ENCODE measurements around the gene NR5A1.

The NR5A1 gene

GRCh38 chr9:124506931-124507879 is at the start of gene NR5A1:
NR5A1 (minus strand) TSS chr9:124507399; CDS start chr9:124503395, 4,004 bp downstream.
- TF ChIP-seq GATA2 (IDR thresholded peaks at IDR 0.05; ENCODE audit: low read depth, low read length) (no peak), GATA3 (IDR thresholded peaks at IDR 0.05; ENCODE audit: low read depth, low read length) (no peak)

GRCh38 chr9:124555043-124555442 is 47.8 kb upstream of the NR5A1 start:
- TF ChIP-seq GATA3 (IDR thresholded peaks at IDR 0.05; ENCODE audit: low read depth, low read length), result no peak
- no peak for TF ChIP-seq GATA2 (IDR thresholded peaks at IDR 0.05; ENCODE audit: low read depth, low read length)

GRCh38 chr9:124553738-124554137 is 46.5 kb upstream of the NR5A1 start:
- no peak for TF ChIP-seq GATA3 (IDR thresholded peaks at IDR 0.05; ENCODE audit: low read depth, low read length)
- TF ChIP-seq GATA2 (IDR thresholded peaks at IDR 0.05; ENCODE audit: low read depth, low read length), result no peak

DNA sequence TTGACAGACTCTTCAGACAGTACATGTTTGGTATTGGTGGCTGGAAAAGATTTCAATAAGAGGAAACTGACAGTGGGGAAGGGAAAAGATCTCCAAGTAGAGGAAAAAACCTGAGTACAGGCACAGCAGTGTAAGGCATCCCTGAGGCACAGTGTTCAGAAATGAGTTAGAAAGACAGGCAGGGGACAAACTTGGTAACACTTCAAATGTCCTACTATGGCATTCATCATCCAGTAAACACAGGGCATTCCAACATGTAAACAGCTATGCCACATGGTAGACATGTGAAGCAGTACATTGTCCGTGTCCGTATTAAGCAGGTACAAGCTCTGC is 45.0 kb upstream of the NR5A1 start:
- no peak for TF ChIP-seq GATA2 (IDR thresholded peaks at IDR 0.05; ENCODE audit: low read depth, low read length)
- TF ChIP-seq GATA3 (IDR thresholded peaks at IDR 0.05; ENCODE audit: low read depth, low read length), result no peak

DNA sequence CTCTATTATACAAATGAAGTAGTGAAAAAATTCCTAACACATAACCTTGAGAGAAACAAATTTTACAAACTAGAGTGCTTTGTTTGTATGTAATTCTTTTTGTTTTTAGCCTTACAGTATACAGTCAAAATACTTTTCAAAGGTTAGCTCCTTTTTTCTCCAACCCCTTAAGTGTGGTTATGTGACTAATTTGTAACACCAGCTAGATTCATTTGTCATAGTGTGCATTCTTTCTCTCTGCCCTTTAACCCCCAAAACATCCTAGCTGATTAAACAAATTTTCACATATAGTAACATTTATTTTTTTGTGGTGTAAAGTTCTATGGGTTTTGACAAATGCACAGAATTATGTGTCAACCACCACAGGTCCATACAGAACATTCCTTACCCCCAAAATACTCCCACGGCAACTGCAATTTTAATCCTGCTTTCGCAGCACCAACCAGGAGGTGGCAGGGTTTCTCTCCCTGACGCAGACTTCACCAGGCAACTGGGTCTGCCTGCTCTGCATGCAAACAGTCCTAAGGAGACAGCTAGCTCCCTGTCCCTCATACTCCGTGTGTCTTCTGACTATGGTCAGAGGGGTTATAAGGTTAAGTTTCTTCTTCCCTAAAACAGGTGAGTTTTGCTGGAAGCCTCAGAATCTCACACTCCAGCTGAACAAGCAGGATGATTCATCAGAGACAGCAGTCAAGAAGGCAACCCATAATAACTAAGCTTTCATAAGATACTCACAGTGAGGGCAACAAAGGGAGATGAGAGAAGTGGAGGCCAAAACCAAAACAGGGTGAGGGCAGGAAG is 44.5 kb upstream of the NR5A1 start:
- TF ChIP-seq GATA2 (IDR thresholded peaks at IDR 0.05; ENCODE audit: low read depth, low read length) (no peak), GATA3 (IDR thresholded peaks at IDR 0.05; ENCODE audit: low read depth, low read length) (no peak)

DNA sequence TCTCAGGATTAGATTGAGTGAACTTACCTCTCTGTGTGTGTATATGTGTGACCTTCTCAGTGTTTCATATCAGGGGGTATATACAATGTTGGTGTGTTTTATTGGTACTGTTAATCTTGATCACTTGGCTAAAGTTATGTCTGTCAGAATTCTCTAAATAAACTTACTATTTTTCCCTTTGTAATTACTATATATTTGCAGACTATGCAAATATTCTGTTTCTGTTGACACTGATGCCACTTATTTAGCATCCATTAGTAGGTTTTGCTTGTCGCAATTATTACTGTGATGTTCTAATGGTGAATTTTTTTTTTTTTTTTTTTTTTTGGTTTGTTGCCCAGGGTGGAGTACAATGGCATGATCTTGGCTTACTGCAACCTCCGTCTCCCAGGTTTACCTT is 42.9 kb upstream of the NR5A1 start:
- TF ChIP-seq GATA3 (IDR thresholded peaks at IDR 0.05; ENCODE audit: low read depth, low read length), result no peak
- TF ChIP-seq GATA2 (IDR thresholded peaks at IDR 0.05; ENCODE audit: low read depth, low read length), result no peak

DNA sequence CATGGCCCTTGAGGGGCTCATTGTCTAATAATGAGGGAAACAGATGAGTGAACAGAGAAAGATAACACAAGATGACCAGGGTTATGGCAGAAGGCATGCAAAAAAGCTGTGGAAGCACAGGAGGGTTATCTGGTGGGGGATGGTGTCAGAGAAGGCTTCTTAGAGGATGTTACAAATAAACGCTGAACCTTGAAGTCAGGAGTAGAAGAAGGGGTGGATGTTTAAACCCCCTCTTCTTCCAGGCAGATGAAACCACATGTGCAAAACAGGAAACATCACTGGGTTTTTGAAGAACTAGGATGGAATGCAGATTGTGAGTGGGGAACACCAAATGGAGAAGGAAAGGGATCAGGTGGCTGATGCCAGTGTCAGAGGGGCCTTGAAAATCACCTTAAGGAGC is 41.8 kb upstream of the NR5A1 start:
- TF ChIP-seq GATA3 (IDR thresholded peaks at IDR 0.05; ENCODE audit: low read depth, low read length), result no peak
- TF ChIP-seq GATA2 (IDR thresholded peaks at IDR 0.05; ENCODE audit: low read depth, low read length), result no peak

- no peak for TF ChIP-seq GATA3 (IDR thresholded peaks at IDR 0.05; ENCODE audit: low read depth, low read length)
- no peak for TF ChIP-seq GATA2 (IDR thresholded peaks at IDR 0.05; ENCODE audit: low read depth, low read length)
Observed at GRCh38 chr9:124544535-124544934, 37.3 kb upstream of the NR5A1 start.

DNA sequence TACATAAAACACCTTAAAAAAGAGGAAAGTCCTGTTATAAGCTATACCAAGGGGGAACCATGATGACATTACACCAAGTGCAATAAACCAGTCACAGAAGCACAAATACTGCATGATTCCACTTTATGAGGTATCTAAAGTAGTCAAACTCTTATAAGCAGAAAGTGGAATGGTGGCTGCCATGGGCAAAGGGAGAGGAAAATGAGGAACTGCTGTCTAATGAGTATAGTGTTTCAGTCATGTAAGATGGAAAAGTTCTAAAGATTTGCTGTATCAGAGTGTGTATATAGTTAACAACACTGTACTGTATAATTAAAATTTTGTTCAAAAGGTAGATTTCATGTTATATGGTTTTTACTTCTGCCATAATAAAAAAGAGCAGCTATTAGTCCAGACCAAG is 34.6 kb upstream of the NR5A1 start:
- TF ChIP-seq GATA2 (IDR thresholded peaks at IDR 0.05; ENCODE audit: low read depth, low read length), result no peak

GRCh38 chr9:124537926-124538325 is 30.7 kb upstream of the NR5A1 start:
- no peak for TF ChIP-seq GATA3 (IDR thresholded peaks at IDR 0.05; ENCODE audit: low read depth, low read length)
- TF ChIP-seq GATA2 (IDR thresholded peaks at IDR 0.05; ENCODE audit: low read depth, low read length), result no peak

DNA sequence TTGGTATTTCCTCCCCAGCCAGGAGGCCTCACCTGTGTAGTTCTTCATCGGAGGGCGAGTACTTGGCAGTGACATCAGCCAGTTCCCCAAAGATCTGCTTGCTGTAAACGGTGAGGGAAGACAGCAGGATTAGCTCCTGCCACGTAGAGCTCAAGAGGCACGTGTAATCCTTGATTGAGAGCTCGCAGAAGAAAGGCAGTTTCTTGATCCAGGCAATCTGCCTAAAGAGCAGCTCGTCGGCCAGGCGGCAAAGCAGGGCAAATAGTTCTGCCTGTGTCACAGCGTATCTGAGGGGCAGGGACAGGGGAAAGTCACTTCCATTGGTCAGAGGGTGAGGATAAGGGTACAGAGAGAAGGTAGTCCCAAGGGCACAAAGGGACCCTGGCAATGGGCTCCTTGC is 28.6 kb upstream of the NR5A1 start:
- TF ChIP-seq GATA2 (IDR thresholded peaks at IDR 0.05; ENCODE audit: low read depth, low read length) (no peak), GATA3 (IDR thresholded peaks at IDR 0.05; ENCODE audit: low read depth, low read length) (no peak)

- TF ChIP-seq GATA3 (IDR thresholded peaks at IDR 0.05; ENCODE audit: low read depth, low read length) (no peak), GATA2 (IDR thresholded peaks at IDR 0.05; ENCODE audit: low read depth, low read length) (no peak)
Observed at GRCh38 chr9:124532897-124533296, 25.7 kb upstream of the NR5A1 start.

- 0 out of 2 replicates have a peak, but pooled peaks have one; percentile 38 for TF ChIP-seq GATA2 (IDR thresholded peaks at IDR 0.05; ENCODE audit: low read depth, low read length)
- no peak for TF ChIP-seq GATA3 (IDR thresholded peaks at IDR 0.05; ENCODE audit: low read depth, low read length)
Observed at GRCh38 chr9:124531115-124531514, 23.9 kb upstream of the NR5A1 start.

- TF ChIP-seq GATA2 (IDR thresholded peaks at IDR 0.05; ENCODE audit: low read depth, low read length) (no peak), GATA3 (IDR thresholded peaks at IDR 0.05; ENCODE audit: low read depth, low read length) (no peak)
Observed at GRCh38 chr9:124530246-124530645, 23.0 kb upstream of the NR5A1 start.

- TF ChIP-seq GATA3 (IDR thresholded peaks at IDR 0.05; ENCODE audit: low read depth, low read length) (no peak), GATA2 (IDR thresholded peaks at IDR 0.05; ENCODE audit: low read depth, low read length) (no peak)
Observed at GRCh38 chr9:124527781-124528180, 20.6 kb upstream of the NR5A1 start.

Measured in SH-SY5Y (cell line).